ENCODE data around the gene HOXD11. TPM values are rescaled to one million over a fixed set of nuclear protein-coding genes. Genes with fewer than 3 reads are reported as not detected.

Gene HOXD11
- total RNA-seq: 3.0 and 3.9 TPM in 2 replicates

GRCh38 chr2:176106581-176107539 is at the start of gene HOXD11:
Gene HOXD11 (plus strand): TSS chr2:176107280. CDS start chr2:176107356, 76 bp downstream.

DNA sequence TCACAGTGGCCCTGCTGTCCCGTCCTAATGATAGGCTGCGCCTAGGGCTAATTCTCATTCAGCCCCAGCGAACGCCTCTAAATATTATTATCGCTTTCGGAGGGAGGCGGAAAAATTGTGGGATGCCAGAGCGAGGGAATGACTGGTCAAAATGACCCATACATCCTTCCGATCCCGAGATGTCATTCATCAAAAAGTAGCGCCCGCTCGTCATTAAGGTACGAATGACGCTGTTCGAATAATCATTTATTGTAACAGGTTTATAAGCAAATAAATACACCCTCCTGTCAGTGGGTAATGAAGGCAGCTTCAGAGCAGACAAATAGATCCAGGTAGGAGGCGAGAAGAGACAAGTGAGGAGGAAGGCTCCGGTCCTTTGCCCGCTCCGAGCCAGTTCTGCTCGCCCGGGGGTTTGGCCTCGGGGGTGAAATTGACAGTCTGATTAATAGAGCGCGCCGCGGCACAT is 23.3 kb upstream of the HOXD11 start, which contains the start of gene EVX2:
Gene EVX2 (minus strand): TSS at position 167 of the 466 bp plus-strand sequence. CDS start 186 bp downstream, outside the sequence.

GRCh38 chr2:176092270-176093144 is 14.6 kb upstream of the HOXD11 start, which contains the start of gene HOXD13:
Gene HOXD13 (plus strand): TSS chr2:176092721. CDS start chr2:176092891, 170 bp downstream.

GRCh38 chr2:176099728-176100546 is 7.1 kb upstream of the HOXD11 start, which contains the start of gene HOXD12:
Gene HOXD12 (plus strand): TSS chr2:176099795. CDS start chr2:176099802, 7 bp downstream.

DNA sequence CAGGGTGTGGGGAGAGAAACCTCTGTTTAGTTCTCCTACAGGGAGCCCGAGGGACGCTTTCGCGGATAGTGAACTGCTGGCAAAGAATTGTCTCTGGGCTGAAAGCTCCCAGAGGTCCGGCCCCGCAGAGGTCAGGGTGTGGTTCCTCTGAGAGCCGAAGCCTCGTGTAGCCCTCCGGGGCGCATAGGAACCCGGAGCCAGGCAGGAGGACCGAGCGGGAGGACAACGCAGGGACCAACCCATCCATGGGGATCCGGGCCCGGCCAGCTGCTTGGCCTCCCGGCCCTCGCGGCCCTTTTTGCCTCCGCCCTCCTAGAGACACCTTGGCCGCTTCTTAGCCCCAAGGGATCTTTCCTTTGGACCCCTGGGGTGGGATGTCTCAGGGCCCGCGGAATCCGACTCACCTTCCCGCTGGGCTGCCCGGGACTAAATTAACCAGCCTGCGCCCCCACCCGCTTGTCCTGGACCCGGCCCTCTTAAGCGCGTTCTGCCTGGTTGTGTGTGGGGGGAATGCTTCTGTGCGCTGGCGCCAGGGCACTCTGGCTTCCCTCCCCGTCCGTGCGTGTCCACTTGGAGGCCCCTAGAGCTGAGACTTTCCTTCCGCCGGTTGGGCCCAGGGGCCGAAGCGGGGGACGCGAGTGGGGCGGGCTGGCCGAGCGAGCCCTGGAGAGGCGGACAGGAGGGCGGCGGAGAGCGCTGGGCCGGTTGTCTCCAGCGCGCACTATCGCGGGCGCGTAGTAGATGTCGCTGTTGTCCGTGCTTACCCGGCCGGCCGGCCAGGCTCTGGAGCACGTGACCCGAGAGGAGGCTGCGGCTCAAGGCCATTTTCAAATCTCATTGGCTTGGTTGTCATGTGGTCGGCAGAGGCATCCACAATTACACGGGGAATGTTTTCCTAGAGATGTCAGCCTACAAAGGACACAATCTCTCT is 9.1 kb downstream of the HOXD11 start, which contains the start of gene HOXD10:
Gene HOXD10 (plus strand): TSS at position 896 of the 931 bp plus-strand sequence. CDS start 56 bp downstream, outside the sequence.

DNA sequence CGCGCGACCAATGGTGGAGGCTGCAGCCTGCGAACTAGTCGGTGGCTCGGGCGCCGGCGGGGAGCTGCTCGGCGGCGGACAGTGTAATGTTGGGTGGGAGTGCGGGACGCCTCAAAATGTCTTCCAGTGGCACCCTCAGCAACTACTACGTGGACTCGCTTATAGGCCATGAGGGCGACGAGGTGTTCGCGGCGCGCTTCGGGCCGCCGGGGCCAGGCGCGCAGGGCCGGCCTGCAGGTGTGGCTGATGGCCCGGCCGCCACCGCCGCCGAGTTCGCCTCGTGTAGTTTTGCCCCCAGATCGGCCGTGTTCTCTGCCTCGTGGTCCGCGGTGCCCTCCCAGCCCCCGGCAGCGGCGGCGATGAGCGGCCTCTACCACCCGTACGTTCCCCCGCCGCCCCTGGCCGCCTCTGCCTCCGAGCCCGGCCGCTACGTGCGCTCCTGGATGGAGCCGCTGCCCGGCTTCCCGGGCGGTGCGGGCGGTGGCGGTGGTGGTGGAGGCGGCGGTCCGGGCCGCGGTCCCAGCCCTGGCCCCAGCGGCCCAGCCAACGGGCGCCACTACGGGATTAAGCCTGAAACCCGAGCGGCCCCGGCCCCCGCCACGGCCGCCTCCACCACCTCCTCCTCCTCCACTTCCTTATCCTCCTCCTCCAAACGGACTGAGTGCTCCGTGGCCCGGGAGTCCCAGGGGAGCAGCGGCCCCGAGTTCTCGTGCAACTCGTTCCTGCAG is 15.8 kb downstream of the HOXD11 start, which contains the start of gene HOXD9:
Gene HOXD9 (plus strand): TSS at position 37 of the 728 bp plus-strand sequence. CDS start 50 bp downstream, at position 87.

GRCh38 chr2:176128982-176129796 is 22.1 kb downstream of the HOXD11 start, which contains the start of gene HOXD8:
Gene HOXD8 (plus strand): TSS chr2:176129705. CDS start chr2:176130367, 662 bp downstream.

GRCh38 chr2:176151442-176152287 is 44.6 kb downstream of the HOXD11 start, which contains the start of gene HOXD4:
Gene HOXD4 (plus strand): TSS chr2:176151550. CDS start chr2:176151634, 84 bp downstream.

GRCh38 chr2:176156807-176157498 is 49.9 kb downstream of the HOXD11 start, which contains the start of gene HOXD3:
Gene HOXD3 (plus strand): TSS chr2:176157307. CDS start chr2:176169115, 11,808 bp downstream.

Other genes with a start within 250 kb of the HOXD11 start
- 51.9 and 61.6 TPM in 2 replicates for gene LNPK, start 105.0 kb upstream of the HOXD11 start, total RNA-seq
- gene EVX2, start 23.3 kb upstream of the HOXD11 start, total RNA-seq: under 0.01 and 0.11 TPM in 2 replicates
- gene HOXD13, start 14.6 kb upstream of the HOXD11 start, total RNA-seq: 7.5 and 7.7 TPM in 2 replicates
- gene HOXD12, start 7.5 kb upstream of the HOXD11 start, total RNA-seq: 0.33 and 0.37 TPM in 2 replicates
- 2.3 and 4.0 TPM in 2 replicates for gene HOXD10, start 9.5 kb downstream of the HOXD11 start, total RNA-seq
- gene HOXD9, start 15.4 kb downstream of the HOXD11 start, total RNA-seq: 0.66 and 0.75 TPM in 2 replicates
- 2.4 and 4.4 TPM in 2 replicates for gene HOXD8, start 22.4 kb downstream of the HOXD11 start, total RNA-seq
- 0.12 and 0.22 TPM in 2 replicates for gene HOXD4, start 44.3 kb downstream of the HOXD11 start, total RNA-seq
- 0.25 and 0.33 TPM in 2 replicates for gene HOXD3, start 50.0 kb downstream of the HOXD11 start, total RNA-seq
- not detected in 2 replicates for gene HOXD1, start 81.4 kb downstream of the HOXD11 start, total RNA-seq
- gene MTX2, start 162.2 kb downstream of the HOXD11 start, total RNA-seq: 25.0 and 28.5 TPM in 2 replicates